22Rv1 (cell line): ENCODE measurements around the gene SUMF1.

ENCODE experiments used
- CTCF ChIP-seq: fragments of 450-650 bp; IDR thresholded peaks from 2 replicates; pipeline ENCODE4 v1.5.1; 2017; ENCODE audit warnings: mild to moderate bottlenecking
- ZFX ChIP-seq: fragments of 450-650 bp; IDR thresholded peaks from 2 replicates; pipeline ENCODE4 v1.6.1; 2017; ENCODE audit warnings: antibody characterized with exemption, borderline replicate concordance

GRCh38 chr3:4471907-4472306 is 4.8 kb upstream of the SUMF1 start:
- TF ChIP-seq CTCF (no peak), ZFX (no peak)
